ENCODE data around the gene ALPG.

DNA sequence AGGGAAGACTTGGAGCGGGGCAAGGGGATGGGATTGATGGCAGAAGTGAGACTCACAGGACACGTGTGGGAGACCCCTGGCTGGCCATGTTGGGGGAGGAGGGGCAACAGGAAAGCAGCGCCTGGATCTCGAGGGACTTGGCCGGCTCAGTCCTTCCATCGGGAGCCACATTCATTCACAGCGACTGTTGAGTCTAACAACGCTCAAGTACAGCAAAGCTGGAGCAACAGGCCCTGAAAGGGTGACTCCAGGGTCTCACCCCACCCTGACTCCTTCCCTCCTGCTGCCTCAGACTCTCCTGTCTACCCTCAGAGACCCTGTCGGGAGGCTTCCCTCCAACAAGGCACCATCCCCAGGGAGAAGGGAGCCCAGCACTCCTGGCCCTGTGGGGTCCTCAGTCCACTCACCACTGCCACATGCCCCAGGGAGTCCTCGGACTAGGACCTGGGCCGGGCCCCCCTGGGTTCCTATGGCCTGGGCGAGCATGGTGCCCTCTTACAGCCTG, 34.6 kb downstream of the ALPG start:
- TF ChIP-seq, protein P1, sequence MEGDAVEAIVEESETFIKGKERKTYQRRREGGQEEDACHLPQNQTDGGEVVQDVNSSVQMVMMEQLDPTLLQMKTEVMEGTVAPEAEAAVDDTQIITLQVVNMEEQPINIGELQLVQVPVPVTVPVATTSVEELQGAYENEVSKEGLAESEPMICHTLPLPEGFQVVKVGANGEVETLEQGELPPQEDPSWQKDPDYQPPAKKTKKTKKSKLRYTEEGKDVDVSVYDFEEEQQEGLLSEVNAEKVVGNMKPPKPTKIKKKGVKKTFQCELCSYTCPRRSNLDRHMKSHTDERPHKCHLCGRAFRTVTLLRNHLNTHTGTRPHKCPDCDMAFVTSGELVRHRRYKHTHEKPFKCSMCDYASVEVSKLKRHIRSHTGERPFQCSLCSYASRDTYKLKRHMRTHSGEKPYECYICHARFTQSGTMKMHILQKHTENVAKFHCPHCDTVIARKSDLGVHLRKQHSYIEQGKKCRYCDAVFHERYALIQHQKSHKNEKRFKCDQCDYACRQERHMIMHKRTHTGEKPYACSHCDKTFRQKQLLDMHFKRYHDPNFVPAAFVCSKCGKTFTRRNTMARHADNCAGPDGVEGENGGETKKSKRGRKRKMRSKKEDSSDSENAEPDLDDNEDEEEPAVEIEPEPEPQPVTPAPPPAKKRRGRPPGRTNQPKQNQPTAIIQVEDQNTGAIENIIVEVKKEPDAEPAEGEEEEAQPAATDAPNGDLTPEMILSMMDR (optimal IDR thresholded peaks at IDR 0.05 in 1 of 3, IDR thresholded peaks at IDR 0.05 in 1 of 3, conservative IDR thresholded peaks at IDR 0.05 in 1 of 3; ENCODE audit: extremely low read depth in 1 of 3, insufficient read depth in 2 of 3, low read length in 3 of 3), result no peak
- TF ChIP-seq EZH2 (IDR thresholded peaks at IDR 0.05; ENCODE audit: low read length), result no peak
